Measurements from ENCODE around the gene KLRB1. TPM values are rescaled to one million over a fixed set of nuclear protein-coding genes. Genes with fewer than 3 reads are reported as not detected.
A peak's percentile ranks its signal among the peaks of the same experiment; 100 is the strongest.
"Not testable (repeated sequence)": the region's sequence is repeated elsewhere in the genome, so short reads cannot be mapped to it uniquely, and the experiment has no call there.

The KLRB1 gene
- total and polyA plus RNA-seq, 11 donors = 0.11 to 2.5 (median 0.32) TPM; not detected in 5

DNA sequence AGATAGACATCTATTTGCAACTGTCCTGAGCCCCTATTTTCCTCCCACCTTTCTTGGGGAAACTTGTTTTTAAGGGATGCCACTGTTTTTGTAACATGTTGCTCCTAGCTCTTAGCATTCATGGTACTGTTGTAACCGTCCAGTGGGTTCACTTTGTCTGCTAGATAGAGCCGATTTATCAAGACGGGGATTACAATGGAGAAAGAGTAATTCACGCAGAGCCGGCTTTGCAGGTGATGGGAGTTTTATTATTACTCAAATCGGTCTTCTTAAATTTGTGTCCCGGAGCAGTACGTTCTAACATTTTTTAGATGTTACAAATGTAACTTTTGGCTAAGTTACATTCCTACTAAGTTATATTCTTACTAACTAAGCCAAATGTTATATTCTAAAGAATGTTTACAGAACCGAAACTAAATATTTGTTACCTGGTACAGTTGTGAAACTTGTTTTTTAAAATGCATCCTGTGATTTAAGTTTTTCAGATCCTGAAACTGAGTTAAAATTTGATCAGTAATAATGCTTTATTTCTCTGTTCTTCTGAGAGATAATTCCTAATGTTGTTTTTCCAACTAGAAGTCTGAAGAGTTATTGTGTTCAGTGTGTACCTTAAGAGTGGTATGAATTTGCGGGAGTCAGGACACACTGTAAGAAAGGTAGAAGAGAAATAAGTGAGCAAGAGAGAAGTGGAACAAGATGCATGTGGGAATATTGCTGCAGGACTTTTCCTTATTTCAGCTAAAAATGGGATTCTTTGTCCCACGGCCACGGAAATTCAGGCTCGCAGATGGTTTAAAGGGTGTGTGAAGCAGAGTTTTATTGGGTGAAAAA, 41.2 kb upstream of the KLRB1 start:
- Histone ChIP-seq H3K4me3 (peak overlapping the region; percentile 38 to 84 (median 70)), H3K27ac (peak overlapping the region; percentile 83 to 95 (median 89)), H3K27me3 (no peaks in the 10 kb centered on the region), H3K36me3 (peaks cover 0 to 6% (median 4%) of the 10 kb centered on the region in 9 donors), H3K4me1 (peaks cover 0 to 45% (median 25%) of the 10 kb centered on the region in 12 donors), H3K9me3 (no peaks in the 10 kb centered on the region)
- intact Hi-C loops (cut with DNase I) = loop anchor here in 4 of 10 donors (1.0 to 5.0 kb wide), 4 partner anchors 51 to 58 kb away; no protein-coding TSS in a partner anchor
- TF ChIP-seq, protein P1, sequence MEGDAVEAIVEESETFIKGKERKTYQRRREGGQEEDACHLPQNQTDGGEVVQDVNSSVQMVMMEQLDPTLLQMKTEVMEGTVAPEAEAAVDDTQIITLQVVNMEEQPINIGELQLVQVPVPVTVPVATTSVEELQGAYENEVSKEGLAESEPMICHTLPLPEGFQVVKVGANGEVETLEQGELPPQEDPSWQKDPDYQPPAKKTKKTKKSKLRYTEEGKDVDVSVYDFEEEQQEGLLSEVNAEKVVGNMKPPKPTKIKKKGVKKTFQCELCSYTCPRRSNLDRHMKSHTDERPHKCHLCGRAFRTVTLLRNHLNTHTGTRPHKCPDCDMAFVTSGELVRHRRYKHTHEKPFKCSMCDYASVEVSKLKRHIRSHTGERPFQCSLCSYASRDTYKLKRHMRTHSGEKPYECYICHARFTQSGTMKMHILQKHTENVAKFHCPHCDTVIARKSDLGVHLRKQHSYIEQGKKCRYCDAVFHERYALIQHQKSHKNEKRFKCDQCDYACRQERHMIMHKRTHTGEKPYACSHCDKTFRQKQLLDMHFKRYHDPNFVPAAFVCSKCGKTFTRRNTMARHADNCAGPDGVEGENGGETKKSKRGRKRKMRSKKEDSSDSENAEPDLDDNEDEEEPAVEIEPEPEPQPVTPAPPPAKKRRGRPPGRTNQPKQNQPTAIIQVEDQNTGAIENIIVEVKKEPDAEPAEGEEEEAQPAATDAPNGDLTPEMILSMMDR (IDR thresholded peaks at IDR 0.05) = no peak
- no peak for TF ChIP-seq POLR2A (IDR thresholded peaks at IDR 0.05)
- ATAC-seq (peak in 1 of 4 donors; percentile 3), DNase-seq (no peak)
- 5 to 10% (median 6%) methylated on average over 13 of the region's 13 CpGs for WGBS, 4 donors

DNA sequence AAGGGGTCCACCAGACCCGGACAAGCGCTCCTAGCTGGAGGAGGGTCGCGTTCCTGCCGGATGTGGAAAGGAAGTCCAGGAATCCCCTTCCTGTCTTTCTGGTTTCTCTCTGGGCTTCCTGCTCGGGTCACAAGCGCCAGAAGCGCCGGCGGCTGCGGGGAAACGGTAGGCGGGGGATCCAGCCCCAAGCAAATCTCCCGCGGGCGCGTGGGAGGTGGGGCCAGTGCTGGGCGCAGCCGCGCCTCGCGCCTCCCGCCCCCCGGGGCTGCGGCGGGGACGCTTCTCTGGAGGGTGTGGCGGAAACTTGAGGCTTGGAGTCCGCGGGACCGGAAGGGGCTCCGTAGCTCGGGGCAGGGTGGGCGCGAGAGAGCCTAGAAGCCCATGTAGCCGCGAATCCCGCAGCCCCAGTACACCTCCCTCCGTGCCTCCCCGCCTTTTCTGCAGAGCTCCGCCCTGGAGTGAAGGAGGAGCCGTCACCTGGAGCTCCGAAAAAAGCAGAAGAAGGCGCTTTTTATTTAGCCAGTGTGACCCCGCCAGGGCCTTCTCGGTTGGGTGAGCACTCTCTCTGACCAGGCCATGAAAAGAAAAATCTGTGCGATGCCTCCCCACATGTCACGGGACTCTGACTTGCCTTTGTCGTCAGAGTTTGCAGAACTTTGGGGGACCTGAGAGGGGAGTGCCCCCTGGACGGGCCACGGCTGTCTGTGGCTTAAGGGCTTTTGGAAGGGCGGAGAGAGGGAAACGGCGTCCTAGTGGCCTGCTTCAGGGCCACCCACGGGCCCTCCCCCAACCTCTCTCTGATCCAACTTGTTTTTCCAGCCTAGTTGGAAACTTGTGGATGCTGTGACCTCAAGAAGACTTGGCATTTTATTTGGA, 40.3 kb upstream of the KLRB1 start:
- Histone ChIP-seq H3K36me3 (no peaks in the 10 kb centered on the region), H3K4me3 (peak overlapping the region; percentile 38 to 84 (median 70)), H3K9me3 (no peaks in the 10 kb centered on the region), H3K4me1 (peaks cover 0 to 45% (median 25%) of the 10 kb centered on the region in 12 donors), H3K27ac (peak overlapping the region; percentile 83 to 95 (median 89)), H3K27me3 (no peaks in the 10 kb centered on the region)
- ATAC-seq = peak; percentile 89 to 97 (median 95)
- DNase-seq = peak; percentile 82 to 90 (median 84)
- TF ChIP-seq, protein P1 (IDR thresholded peaks at IDR 0.05) = no peak
- peak in 1 of 2 donors; percentile 76 for TF ChIP-seq POLR2A (IDR thresholded peaks at IDR 0.05)
- WGBS, 4 donors = 0 to 1% (median 1%) methylated on average over 15 to 55 of the region's 55 CpGs
- intact Hi-C loops (cut with DNase I) = loop anchor here in 4 of 10 donors (1.0 to 5.0 kb wide), 4 partner anchors 52 to 59 kb away; no protein-coding TSS in a partner anchor

DNA sequence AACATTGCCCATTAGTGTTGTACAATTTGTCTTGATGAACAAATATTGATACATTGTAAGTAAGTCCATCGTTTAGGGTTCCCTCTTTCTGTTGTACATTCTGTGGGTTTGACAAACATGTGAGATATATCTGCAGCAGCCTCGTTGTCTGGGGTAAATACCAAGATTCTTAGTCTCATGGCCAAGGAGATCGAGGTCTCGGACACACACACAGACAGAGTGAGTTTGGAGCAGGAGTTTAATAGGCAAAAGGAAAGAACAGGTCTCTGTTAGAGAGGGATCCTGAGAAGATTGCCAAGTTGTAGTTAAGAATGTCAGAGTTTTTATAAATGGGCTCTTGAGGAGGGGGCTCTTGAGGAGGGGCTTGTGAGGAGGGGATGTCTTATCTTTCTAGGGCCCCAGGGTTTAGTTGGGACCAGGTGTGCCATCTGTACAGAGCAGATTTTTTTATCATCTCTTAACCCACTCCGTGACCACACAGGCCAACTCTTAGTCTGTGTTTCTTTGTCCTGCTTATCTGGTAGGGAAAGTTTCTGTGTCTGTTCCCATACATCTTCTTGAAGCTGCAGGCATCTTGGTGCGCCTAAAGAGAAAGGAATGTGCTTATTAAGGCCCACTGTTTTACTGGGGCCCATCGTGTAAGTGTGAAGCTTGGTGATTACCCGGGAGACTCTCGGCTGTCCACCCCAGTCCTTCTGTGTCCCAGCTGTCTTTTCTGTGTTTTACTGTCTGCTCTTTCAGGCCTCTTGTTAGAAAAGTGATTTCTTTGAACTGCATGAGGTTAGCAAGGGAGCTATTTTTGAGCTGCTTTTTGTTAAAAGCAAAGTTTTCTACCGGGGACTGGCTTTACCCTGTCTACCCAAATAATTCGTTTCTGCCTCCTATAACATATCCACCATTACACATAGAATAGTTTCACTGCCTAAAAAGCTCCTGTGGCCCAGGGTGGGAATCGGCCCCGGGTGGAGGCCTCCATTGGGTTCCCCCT, 39.4 kb upstream of the KLRB1 start:
- ATAC-seq (no peak), DNase-seq (no peak)
- Histone ChIP-seq H3K27me3 (no peaks in the 10 kb centered on the region), H3K9me3 (no peaks in the 10 kb centered on the region), H3K4me3 (peak overlapping the region; percentile 38 to 84 (median 70)), H3K4me1 (peaks cover 0 to 36% (median 24%) of the 10 kb centered on the region in 12 donors), H3K27ac (peak overlapping the region; percentile 83 to 95 (median 89)), H3K36me3 (no peaks in the 10 kb centered on the region)
- TF ChIP-seq POLR2A (IDR thresholded peaks at IDR 0.05) = no peak
- TF ChIP-seq, protein P1 (IDR thresholded peaks at IDR 0.05) = no peak
- intact Hi-C loops (cut with DNase I) = loop anchor here in 2 of 10 donors (5.0 kb wide), 2 partner anchors 55 to 60 kb away; no protein-coding TSS in a partner anchor
- 43 to 46% (median 43%) methylated on average over 13 of the region's 13 CpGs for WGBS, 4 donors

DNA sequence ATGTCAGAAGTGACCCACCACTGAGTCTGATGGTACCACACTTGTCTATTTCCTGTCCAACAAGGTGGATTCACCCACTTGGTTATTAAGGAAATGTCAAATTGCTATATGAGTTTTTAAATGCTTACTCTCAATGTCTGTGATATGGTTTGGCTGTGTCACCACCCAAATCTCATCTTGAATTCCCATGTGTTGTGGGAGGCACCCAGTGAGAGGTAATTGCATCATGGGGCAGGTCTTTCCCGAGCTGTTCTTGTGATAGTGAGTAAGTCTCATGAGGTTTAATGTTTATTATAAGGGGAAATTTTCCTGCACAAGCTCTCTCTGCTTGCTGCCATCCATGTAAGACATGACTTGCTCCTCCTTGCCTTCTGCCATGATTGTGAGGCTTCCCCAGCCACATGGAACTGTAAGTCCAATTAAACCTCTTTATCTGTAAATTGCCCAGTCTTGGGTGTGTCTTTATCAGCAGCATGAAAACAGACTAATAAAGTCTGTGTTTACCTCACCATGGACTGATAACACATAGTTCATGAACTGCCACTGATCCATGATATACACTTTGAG, 37.4 kb upstream of the KLRB1 start:
- not testable (repeated sequence) for H3K27ac ChIP-seq, H3K27me3 ChIP-seq, ATAC-seq, H3K36me3 ChIP-seq, H3K9me3 ChIP-seq, H3K4me3 ChIP-seq, DNase-seq
- intact Hi-C loops (cut with DNase I) = loop anchor here in 2 of 10 donors (5.0 kb wide), 2 partner anchors 57 to 62 kb away; no protein-coding TSS in a partner anchor
- WGBS, 4 donors = 43 to 80% (median 66%) methylated on average over 1 of the region's 1 CpG
- H3K4me1 ChIP-seq = peaks cover 0 to 16% (median 10%) of the 10 kb centered on the region in 12 donors
